HG03039 (cell line): ENCODE data around the gene PRDM7.
"Not testable (repeated sequence)": the region's sequence is repeated elsewhere in the genome, so short reads cannot be mapped to it uniquely, and the experiment has no call there.

Source experiments
- ATAC-seq: cut with Tn5 transposase; IDR thresholded peaks from one replicate; pipeline ENCODE4 v1.9.1; 2021; ENCODE audit warnings: mild to moderate bottlenecking, moderate library complexity; ENCODE audit not compliant: unreplicated experiment

PRDM7 gene

DNA sequence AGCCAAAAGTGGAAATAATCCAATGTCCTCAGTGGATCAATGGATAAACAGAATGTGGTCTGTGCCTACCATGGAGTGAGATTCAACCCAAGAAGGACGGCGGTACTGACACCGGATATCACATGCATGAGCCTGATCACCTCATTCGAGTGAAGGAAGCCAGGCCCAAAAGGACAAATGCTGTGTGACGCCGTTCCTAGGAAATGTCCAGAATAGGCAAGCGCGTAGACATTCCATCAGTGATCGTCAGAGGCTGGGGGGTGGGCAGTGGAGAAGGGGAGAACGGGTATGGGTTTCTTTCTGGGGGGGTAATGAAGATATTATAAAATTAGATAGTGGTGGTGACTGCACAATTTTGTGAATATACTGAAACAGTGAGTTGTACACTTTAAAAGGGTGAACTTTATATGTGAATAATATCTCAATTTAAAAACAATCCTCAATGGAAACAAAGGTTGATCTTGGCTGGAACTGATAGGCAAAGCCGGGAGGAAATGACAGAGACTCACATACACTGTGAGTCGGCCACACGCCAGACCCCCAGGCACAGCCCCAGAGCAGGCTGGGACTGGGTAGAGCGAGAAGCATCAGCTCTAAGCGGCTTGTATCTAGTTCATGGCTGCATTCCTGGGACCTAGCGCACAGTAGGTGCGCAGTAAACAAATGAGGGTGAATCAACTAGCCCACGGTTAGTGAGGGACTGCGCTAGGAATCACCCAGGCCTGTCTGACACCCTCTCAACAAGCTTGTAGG is 61.4 kb downstream of the PRDM7 start:
- ATAC-seq: no peak

- ATAC-seq: no peak
These were observed 64.0 kb downstream of the PRDM7 start for GRCh38 chr16:90012991-90013745.

DNA sequence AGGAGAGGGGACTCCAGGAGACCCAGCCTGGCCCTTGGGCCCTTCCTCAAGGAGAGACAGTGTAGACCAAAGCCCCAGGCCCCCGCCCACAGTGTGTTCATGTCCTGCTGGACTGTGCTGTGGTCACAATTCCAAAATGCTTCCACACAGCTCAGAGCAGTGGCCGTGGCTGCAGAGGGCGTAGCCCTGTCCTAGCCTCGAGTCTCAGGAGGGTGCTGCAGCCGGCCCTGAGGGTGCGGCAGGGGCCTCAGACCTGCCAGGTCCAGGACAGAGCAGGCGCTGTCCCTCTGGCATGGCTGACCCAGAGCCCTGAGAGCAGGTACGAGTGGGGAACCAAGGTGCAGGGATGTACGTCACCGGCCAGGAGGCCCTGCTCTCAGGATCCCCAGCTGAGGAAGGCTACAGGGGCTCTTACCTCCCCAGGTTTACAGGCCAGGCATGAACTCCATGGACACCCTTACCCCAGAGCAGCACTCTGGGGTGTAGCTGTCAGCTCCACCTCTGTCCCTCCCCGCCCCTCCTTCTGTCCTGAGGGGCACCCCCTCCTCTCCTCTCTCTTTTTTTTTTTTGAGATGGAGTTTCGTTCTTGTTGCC is 65.1 kb downstream of the PRDM7 start:
- ATAC-seq: no peak

DNA sequence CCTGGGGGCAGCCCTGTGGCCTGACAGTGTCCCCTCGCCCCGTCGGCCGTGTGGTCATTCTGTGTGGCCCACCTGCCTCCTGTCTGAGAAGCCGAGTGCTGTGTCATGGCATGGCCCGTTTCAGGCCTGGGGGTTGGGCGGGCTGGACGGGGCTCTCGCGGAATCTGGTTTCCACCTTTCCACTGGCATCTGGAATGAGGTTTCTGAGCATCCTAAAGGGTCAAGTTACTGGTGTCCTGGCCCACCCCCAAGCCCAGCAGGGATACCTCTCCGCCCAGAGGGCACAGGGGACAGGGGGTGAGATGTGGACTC is 65.7 kb downstream of the PRDM7 start:
- ATAC-seq: no peak

DNA sequence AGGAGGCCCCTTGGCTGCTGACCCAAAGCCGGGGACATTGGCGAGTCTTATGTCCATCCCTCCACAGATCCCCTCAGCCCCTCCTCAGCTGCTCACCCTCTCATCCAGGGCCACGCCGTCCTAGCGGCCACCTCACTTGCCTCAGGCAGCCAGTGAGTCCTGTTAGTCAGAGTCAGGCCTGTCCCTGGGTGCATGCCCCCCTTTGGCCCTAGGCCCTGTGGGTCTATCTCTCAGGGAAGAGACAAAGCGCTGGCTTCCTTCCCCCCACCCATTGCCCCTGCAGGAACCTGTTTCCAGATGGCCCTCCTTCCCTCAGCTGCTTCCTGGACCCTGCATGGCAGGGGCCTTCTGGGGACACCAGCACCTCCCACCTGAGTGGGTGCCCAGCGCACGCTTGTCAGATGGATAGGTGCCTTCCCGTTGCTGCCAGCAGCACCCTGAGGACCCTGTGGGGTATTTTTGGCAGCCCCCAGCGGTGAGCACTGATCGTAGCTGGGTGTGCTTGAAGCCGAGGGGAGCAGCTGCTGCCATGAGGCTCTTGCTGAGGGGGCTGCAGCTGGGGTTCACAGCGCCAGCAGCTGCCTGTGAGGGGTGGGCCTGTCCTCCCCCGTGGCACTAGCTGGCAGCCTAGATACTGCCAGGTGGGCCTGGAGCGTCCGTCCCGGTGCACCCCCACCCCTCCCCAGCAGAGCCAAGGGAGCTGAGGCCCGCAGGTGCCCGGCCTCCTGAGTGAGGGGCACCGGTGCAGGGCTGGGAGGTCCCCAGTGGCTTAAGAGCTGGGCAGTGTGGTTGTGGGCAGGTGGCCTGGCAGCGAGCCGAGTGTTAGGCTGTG is 66.2 kb downstream of the PRDM7 start:
- no peak for ATAC-seq

- ATAC-seq: no peak
These were observed 67.8 kb downstream of the PRDM7 start for GRCh38 chr16:90009172-90009899.

DNA sequence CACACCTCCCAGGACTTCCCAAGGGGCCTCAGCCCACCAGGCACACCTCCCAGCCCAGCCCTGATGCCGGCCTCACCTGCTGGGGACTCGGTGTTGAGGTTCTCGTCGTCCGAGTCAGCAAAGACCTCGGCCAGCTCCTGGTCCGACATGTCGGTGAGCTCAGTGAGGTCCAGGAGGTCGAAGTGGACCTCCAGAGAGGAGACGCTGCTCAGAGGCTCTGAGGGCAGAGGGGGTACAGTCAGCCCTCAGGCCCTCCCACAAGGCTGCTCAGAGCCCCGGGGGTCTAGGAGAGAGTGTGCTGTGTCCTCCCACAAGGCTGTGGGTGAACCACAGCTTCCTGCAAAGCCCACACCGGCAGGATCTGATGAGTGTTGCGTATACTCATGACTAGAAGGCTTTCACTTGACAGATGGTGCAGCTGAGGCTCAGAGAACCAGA is 68.4 kb downstream of the PRDM7 start:
- no peak for ATAC-seq

DNA sequence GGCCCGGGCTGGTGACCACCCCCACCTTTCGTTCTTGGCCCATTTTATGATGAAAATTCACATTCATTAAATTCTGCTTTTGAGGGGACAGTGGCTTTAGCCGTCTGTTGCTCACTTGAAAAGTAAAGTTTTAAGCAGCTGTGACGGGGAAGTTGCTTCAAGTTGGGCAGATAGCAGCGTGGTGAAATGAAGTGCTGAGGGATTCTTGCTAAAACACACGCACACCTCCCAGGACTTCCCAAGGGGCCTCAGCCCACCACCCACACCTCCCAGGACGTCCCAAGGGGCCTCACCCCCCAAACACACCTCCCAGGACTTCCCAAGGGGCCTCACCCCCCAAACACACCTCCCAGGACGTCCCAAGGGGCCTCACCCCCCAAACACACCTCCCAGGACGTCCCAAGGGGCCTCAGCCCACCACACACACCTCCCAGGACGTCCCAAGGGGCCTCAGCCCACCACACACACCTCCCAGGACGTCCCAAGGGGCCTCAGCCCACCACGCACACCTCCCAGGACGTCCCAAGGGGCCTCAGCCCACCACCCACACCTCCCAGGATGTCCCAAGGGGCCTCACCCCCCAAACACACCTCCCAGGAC is 69.4 kb downstream of the PRDM7 start:
- not testable (repeated sequence) for ATAC-seq

DNA sequence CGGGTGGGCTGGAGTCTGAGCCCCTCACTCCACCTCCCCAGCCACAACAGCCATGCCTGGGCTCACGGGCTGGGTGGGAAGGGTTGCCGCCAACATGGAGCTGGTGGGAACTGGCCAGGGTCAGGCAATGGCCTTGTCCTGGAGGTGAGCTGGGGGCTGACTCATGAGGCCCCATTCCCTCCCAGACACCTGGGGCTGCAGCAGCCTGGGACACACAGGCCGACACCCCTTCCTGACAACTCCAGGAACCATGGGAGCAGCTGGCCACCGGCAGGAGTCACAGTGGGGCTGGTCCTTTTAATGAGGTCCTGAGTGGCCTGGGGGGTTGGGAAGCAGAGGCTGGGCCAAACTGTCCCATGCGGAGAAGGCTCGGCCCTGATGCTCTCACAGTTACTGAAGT is 70.1 kb downstream of the PRDM7 start:
- ATAC-seq: no peak
